Kidney (tissue), 14 donors: ENCODE measurements around the gene SLC12A6. TPM values are rescaled to one million over a fixed set of nuclear protein-coding genes. Genes with fewer than 3 reads are reported as not detected.

Experiments
- DNase-seq, 5 donors: peaks; one replicate each; pipeline ENCODE4 v3.0.0-alpha.2; 2013 to 2020
- FAIRE-seq: peaks from 2 replicates; lab custom pipeline; 2012; peaks lifted over from hg19 to GRCh38; lab: Jason Lieb, UNC
- H3K27ac ChIP-seq, 2 donors: one replicate each; pipeline ENCODE4 v1.7.0; 2013; ENCODE audit warnings: low read depth in 2 of 2, low read length in 2 of 2, inconsistent platforms in 1 of 2
- H3K27me3 ChIP-seq: one replicate; pipeline ENCODE4 v1.7.1; 2013; ENCODE audit warnings: low read length, inconsistent platforms; ENCODE audit not compliant: control insufficient read depth, insufficient read depth
- H3K36me3 ChIP-seq, 3 donors: one replicate each; pipeline versions ENCODE4 v1.7.0 to v1.7.1; 2013; ENCODE audit warnings: low read length in 3 of 3, control low read depth in 1 of 3, inconsistent platforms in 1 of 3; ENCODE audit not compliant: insufficient read depth in 3 of 3, control insufficient read depth in 2 of 3
- H3K4me1 ChIP-seq, 3 donors: one replicate each; pipeline versions ENCODE4 v1.7.0 to v1.7.1; 2013; ENCODE audit warnings: low read length in 3 of 3, inconsistent platforms in 1 of 3, low read depth in 1 of 3; ENCODE audit not compliant: control insufficient read depth in 2 of 3, insufficient read depth in 2 of 3
- H3K4me3 ChIP-seq, 3 donors: one replicate each; pipeline versions ENCODE4 v1.7.0 to v1.8.1; 2013; ENCODE audit warnings: low read length in 3 of 3, control low read depth in 1 of 3, inconsistent platforms in 1 of 3
- H3K9ac ChIP-seq, 3 donors: one replicate each; pipeline versions ENCODE4 v1.7.0 to v1.7.1; 2013; ENCODE audit warnings: low read length in 3 of 3, control low read depth in 1 of 3, inconsistent platforms in 1 of 3
- H3K9me3 ChIP-seq, 3 donors: one replicate each; pipeline versions ENCODE4 v1.7.0 to v1.7.1; 2013; ENCODE audit warnings: low read length in 3 of 3, control low read depth in 1 of 3, inconsistent platforms in 1 of 3; ENCODE audit not compliant: control insufficient read depth in 2 of 3, insufficient read depth in 1 of 3
- CTCF ChIP-seq: IDR thresholded peaks from 3 replicates; pipeline ENCODE4 v1.5.1; 2012; ENCODE audit warnings: mild to moderate bottlenecking, moderate library complexity, borderline replicate concordance; ENCODE audit not compliant: insufficient read depth; ENCODE audit errors: extremely low read depth
- intact Hi-C: fragments of 100-400 bp; cut with DNase I; formaldehyde crosslinking; loops from one replicate; pipeline ENCODE4 v1.11.1; 2022
- polyA plus RNA-seq: library from polyadenylated mRNA; stranded (reverse); fragments of 350-450 nt; fragmentation: Illumina TruSeq; extraction: RNeasy Lipid Tissue Mini Kit (QIAGEN cat#74804); gene quantifications from one replicate; pipeline ENCODE4 v1.2.3, GENCODE V29; 2014; ENCODE audit warnings: low read depth, low replicate concordance; ENCODE audit not compliant: insufficient read depth
- total RNA-seq: library from RNA; stranded (reverse); fragmentation: NEBNext Ultra II Directional; extraction: Animal tissue kit (Norgen Biotek cat#: 25700); gene quantifications from one replicate; pipeline ENCODE4 v1.2.1, GENCODE V29; 2021
- donor health status: control.
- donor health status: control.
- donor health status: control.
- donor health status: control.
- donor health status: control.
- donor health status: DM: yes; HTN: yes; CAD: no.
- donor health status: Normal renal cell carcinoma (clear cell type).

The SLC12A6 gene
- total and polyA plus RNA-seq, 2 donors from 2014 or later: 6.7 to 22.6 TPM

- intact Hi-C loops: no loop called here
- Histone ChIP-seq H3K9me3 (no peaks in the 10 kb centered on the region), H3K27me3 (no peaks in the 10 kb centered on the region), H3K36me3 (peaks cover 2 to 38% (median 36%) of the 10 kb centered on the region in 3 donors), H3K27ac (no peak overlapping the region), H3K4me3 (no peak overlapping the region), H3K9ac (no peak overlapping the region), H3K4me1 (no peaks in the 10 kb centered on the region)
- TF ChIP-seq CTCF: no peak
- FAIRE-seq: no peak
- no peak for DNase-seq
Measured at GRCh38 chr15:34233614-34234013, 104.0 kb downstream of the SLC12A6 start.

DNA sequence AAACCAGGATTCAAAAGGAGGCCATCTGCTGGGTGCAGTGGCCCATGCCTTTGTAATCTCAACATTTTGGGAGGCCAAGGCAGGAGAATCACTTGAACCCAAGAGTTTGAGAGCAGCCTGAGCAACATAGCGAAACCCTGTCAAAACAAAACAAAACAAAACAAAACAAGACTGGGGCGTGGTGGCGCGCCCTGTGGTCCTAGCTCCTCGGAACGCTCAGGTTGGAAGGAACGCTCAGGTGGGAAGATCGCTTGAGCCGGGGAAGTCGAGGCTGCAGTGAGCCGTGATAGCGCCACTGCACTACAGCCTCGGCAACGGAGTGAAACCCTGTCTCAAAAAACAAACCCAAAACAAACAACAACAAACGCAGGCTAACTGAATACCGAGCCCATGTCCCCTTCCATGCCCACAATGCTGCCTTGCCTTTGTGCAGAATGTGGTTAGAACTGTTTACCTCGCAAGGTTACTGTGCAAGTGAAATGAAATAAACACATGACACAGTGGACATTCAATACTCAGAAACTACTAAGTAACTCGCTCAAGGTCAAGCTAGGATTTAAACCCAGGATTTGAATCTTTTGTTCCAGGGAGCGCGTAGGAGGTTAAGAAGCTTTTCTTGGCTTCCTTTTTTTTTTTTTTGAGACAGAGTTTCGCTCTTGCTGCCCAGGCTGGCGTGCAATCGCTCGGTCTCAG, 113.5 kb downstream of the SLC12A6 start:
- peaks cover 0 to 8% (median 3%) of the 10 kb centered on the region in 3 donors for H3K36me3 ChIP-seq
- H3K27me3 ChIP-seq: no peaks in the 10 kb centered on the region
- H3K9ac ChIP-seq: peak overlapping the region; percentile 38 to 97 (median 96)
- H3K27ac ChIP-seq: peak overlapping the region; percentile 73 to 84
- intact Hi-C loops: no loop called here
- no peak for TF ChIP-seq CTCF
- no peaks in the 10 kb centered on the region for H3K9me3 ChIP-seq
- FAIRE-seq (no peak), DNase-seq (peak in 4 of 5 donors; percentile 12 to 57 (median 47))
- peak overlapping the region; percentile 86 to 94 (median 94) for H3K4me3 ChIP-seq
- H3K4me1 ChIP-seq: peaks cover 0 to 4% (median 0%) of the 10 kb centered on the region in 3 donors

- DNase-seq (no peak), FAIRE-seq (no peak)
- intact Hi-C loops: loop anchor here (10.0 kb wide), 1 partner anchor 153 kb away; no protein-coding TSS in a partner anchor
Measured at GRCh38 chr15:34217587-34218225, 119.9 kb downstream of the SLC12A6 start.

More at GRCh38 chr15:34217587-34218225, 119.9 kb downstream of the SLC12A6 start:
- H3K27me3 ChIP-seq: no peaks in the 10 kb centered on the region
- H3K36me3 ChIP-seq: no peaks in the 10 kb centered on the region
- no peak for TF ChIP-seq CTCF
- no peak overlapping the region for H3K9ac ChIP-seq
- H3K27ac ChIP-seq: no peak overlapping the region
- H3K4me3 ChIP-seq: no peak overlapping the region
- H3K9me3 ChIP-seq: no peaks in the 10 kb centered on the region
- H3K4me1 ChIP-seq: no peaks in the 10 kb centered on the region
